Skeletal muscle tissue (tissue), 4 donors: ENCODE results near the gene GCK. TPM values are rescaled to one million over a fixed set of nuclear protein-coding genes. Genes with fewer than 3 reads are reported as not detected.
A peak's percentile ranks its signal among the peaks of the same experiment; 100 is the strongest.

ENCODE experiments used
- H3K27ac ChIP-seq: one replicate; pipeline ENCODE4 v1.7.0; 2013; ENCODE audit warnings: mild to moderate bottlenecking, low read depth, low read length, inconsistent platforms
- H3K27me3 ChIP-seq, 3 donors: one replicate each; pipeline ENCODE4 v1.7.0; 2013; ENCODE audit warnings: low read length in 3 of 3; ENCODE audit not compliant: control insufficient read depth in 3 of 3, insufficient read depth in 3 of 3
- H3K36me3 ChIP-seq, 3 donors: one replicate each; pipeline ENCODE4 v1.7.0; 2013; ENCODE audit warnings: low read length in 3 of 3; ENCODE audit not compliant: control insufficient read depth in 3 of 3, insufficient read depth in 3 of 3
- H3K4me1 ChIP-seq, 3 donors: one replicate each; pipeline ENCODE4 v1.7.0; 2013; ENCODE audit warnings: low read length in 3 of 3, mild to moderate bottlenecking in 3 of 3; ENCODE audit not compliant: control insufficient read depth in 3 of 3, insufficient read depth in 3 of 3
- H3K4me3 ChIP-seq, 3 donors: one replicate each; pipeline ENCODE4 v1.7.0; 2013; ENCODE audit warnings: low read length in 3 of 3
- H3K9ac ChIP-seq, 3 donors: one replicate each; pipeline ENCODE4 v1.7.0; 2013; ENCODE audit warnings: low read length in 3 of 3, mild to moderate bottlenecking in 3 of 3, moderate library complexity in 2 of 3, low read depth in 1 of 3
- H3K9me3 ChIP-seq, 3 donors: one replicate each; pipeline ENCODE4 v1.7.0; 2013; ENCODE audit warnings: low read length in 3 of 3; ENCODE audit not compliant: control insufficient read depth in 3 of 3
- total RNA-seq: library from RNA; depleted of rRNA; stranded (reverse); fragments of >200 nt; gene quantifications from one replicate; pipeline ENCODE4 v1.2.3, GENCODE V29; 2014
- donor health status: Osteomylitis.

GCK gene
- total RNA-seq, 1 donor from 2014 or later = 2.1 TPM

GRCh38 chr7:44122529-44122928 is 66.7 kb downstream of the GCK start:
- Histone ChIP-seq H3K9ac (peak overlapping the region; percentile 73 to 86 (median 74)), H3K9me3 (no peaks in the 10 kb centered on the region), H3K36me3 (peaks cover 17 to 19% (median 18%) of the 10 kb centered on the region in 3 donors), H3K4me3 (peak overlapping the region; percentile 82 to 90 (median 82)), H3K27ac (peak overlapping the region; percentile 85), H3K27me3 (no peaks in the 10 kb centered on the region), H3K4me1 (peaks cover 27 to 39% (median 33%) of the 10 kb centered on the region in 3 donors)

- Histone ChIP-seq H3K9ac (peak overlapping the region; percentile 73 to 86 (median 74)), H3K4me3 (peak overlapping the region; percentile 19 to 90 (median 82))
Observed at GRCh38 chr7:44121761-44122420, 67.3 kb downstream of the GCK start.

DNA sequence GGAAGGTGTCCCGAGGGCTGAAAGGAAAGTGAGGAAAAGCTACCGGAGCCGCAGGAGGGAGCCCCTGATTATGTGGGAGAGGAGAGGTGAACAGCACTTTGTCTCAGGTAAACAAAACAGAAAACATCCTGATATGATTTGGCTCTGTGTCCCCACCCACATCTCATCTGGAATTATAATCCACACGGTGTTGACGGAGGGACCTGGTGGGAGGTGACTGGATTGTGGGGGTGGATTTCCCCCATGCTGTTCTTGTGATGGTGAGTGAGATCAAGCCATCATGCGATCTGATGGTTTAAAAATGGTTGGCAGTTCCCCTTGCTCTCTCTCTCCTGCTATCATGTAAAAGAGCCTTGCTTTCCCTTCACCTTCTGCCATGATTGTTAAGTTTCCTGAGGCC is 68.8 kb downstream of the GCK start:
- Histone ChIP-seq H3K27ac (no peak overlapping the region), H3K36me3 (peaks cover 30 to 32% (median 30%) of the 10 kb centered on the region in 3 donors), H3K4me1 (peaks cover 28 to 45% (median 35%) of the 10 kb centered on the region in 3 donors), H3K4me3 (no peak overlapping the region), H3K9me3 (no peaks in the 10 kb centered on the region), H3K9ac (no peak overlapping the region), H3K27me3 (no peaks in the 10 kb centered on the region)

More at GRCh38 chr7:44121761-44122420, 67.3 kb downstream of the GCK start:
- Histone ChIP-seq H3K4me1 (peaks cover 27 to 39% (median 33%) of the 10 kb centered on the region in 3 donors), H3K27me3 (no peaks in the 10 kb centered on the region), H3K9me3 (no peaks in the 10 kb centered on the region), H3K27ac (peak overlapping the region; percentile 85), H3K36me3 (peaks cover 23 to 25% (median 24%) of the 10 kb centered on the region in 3 donors)

GRCh38 chr7:44119829-44120380 is 69.3 kb downstream of the GCK start:
- Histone ChIP-seq H3K9me3 (no peaks in the 10 kb centered on the region), H3K4me3 (no peak overlapping the region), H3K27ac (no peak overlapping the region), H3K9ac (peak overlapping the region in 1 of 3 donors; percentile 1), H3K4me1 (peaks cover 33 to 50% (median 40%) of the 10 kb centered on the region in 3 donors), H3K36me3 (peaks cover 30 to 34% (median 33%) of the 10 kb centered on the region in 3 donors), H3K27me3 (no peaks in the 10 kb centered on the region)

DNA sequence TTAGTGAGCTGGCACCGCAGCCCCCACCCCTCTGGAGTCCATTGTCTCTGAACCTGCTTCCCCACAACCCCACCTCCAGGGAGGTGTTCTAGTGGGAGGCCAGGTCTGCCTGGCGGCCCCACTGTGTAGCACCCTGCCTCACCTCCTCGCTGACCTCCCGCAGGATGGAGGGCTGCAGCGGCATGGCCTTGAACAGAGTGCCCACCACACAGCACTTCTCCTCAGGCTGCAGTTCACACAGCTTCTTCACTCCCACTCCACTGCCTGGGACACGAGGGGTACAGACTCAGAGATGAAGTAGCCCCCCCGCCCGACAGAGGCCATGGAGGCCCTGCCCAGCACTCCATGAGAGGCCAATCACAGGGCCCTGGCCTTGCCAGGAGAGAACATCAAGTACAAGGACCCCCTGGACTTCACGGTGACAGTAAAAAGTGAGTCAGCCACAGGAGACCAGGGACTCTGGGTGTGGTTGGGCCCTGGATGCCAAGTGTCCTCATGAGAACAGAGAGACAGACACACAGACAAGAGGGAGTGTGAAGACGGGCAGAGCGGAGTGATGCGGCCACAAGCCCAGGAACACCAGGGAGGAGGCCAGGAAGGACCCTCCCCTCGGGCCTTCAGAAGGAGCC is 71.3 kb downstream of the GCK start:
- H3K4me3 ChIP-seq = no peak overlapping the region
- H3K4me1 ChIP-seq = peaks cover 36 to 57% (median 47%) of the 10 kb centered on the region in 3 donors
- peaks cover 33 to 36% (median 33%) of the 10 kb centered on the region in 3 donors for H3K36me3 ChIP-seq
- H3K27me3 ChIP-seq = no peaks in the 10 kb centered on the region
- H3K9me3 ChIP-seq = no peaks in the 10 kb centered on the region
- no peak overlapping the region for H3K27ac ChIP-seq
- no peak overlapping the region for H3K9ac ChIP-seq

- Histone ChIP-seq H3K4me1 (peaks cover 28 to 53% (median 40%) of the 10 kb centered on the region in 3 donors), H3K9ac (no peak overlapping the region), H3K27me3 (no peaks in the 10 kb centered on the region), H3K27ac (no peak overlapping the region), H3K4me3 (no peak overlapping the region), H3K36me3 (peaks cover 33 to 36% (median 34%) of the 10 kb centered on the region in 3 donors), H3K9me3 (no peaks in the 10 kb centered on the region)
Observed at GRCh38 chr7:44116789-44117666, 72.2 kb downstream of the GCK start.

DNA sequence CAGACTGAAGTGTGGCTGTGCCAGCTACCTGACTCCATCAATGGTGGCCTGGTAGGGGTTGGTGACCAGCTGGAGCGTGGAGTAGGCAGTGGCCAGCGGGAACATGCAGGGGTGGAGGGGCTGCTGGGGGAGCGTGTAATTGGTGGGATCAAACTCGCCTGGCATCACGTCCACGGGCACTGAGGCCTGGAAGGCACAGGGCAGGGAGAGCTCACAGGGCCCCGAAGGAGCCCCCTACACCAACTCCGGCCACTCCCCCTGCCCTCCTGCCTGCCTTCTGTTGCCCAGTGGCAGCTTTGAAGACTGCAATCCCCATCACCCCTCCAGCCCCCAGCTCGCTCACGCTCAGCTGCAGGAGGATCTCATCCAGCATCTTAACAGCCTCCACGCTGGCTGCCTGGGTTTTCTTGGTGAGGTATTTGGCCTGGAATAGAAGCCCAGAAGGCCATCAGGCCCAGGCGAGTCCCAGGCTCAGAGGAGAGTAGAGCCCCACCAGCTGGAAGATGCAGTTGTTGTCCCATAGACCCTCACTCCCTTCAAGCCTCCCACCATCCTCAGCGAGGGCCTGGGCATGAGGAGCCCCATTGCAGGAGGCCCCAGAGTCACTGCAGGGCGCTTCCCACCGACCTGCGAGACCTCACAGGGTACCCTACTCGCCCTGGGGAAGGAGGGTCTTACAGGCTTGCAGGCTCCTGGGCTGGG is 73.0 kb downstream of the GCK start:
- peaks cover 33 to 38% (median 33%) of the 10 kb centered on the region in 3 donors for H3K36me3 ChIP-seq

GRCh38 chr7:44114586-44115310 is 74.5 kb downstream of the GCK start:
- Histone ChIP-seq H3K36me3 (peaks cover 25 to 31% (median 30%) of the 10 kb centered on the region in 3 donors), H3K9ac (peak overlapping the region in 1 of 3 donors; percentile 25)

More for the DNA sequence above, 73.0 kb downstream of the GCK start:
- Histone ChIP-seq H3K27me3 (peaks cover 0 to 3% (median 3%) of the 10 kb centered on the region in 3 donors), H3K4me3 (no peak overlapping the region), H3K9ac (no peak overlapping the region), H3K9me3 (no peaks in the 10 kb centered on the region), H3K27ac (no peak overlapping the region), H3K4me1 (peaks cover 25 to 48% (median 32%) of the 10 kb centered on the region in 3 donors)

More at GRCh38 chr7:44114586-44115310, 74.5 kb downstream of the GCK start:
- Histone ChIP-seq H3K4me3 (no peak overlapping the region), H3K27ac (no peak overlapping the region), H3K27me3 (peaks cover 0 to 11% (median 3%) of the 10 kb centered on the region in 3 donors), H3K9me3 (no peaks in the 10 kb centered on the region), H3K4me1 (peaks cover 19 to 40% (median 28%) of the 10 kb centered on the region in 3 donors)
